Esophagus muscularis mucosa (tissue), 4 donors: Measurements from ENCODE around the gene FKBP2.
A peak's percentile ranks its signal among the peaks of the same experiment; 100 is the strongest.

ENCODE experiments used
- EP300 ChIP-seq: sonication (generic); formaldehyde crosslinking; IDR thresholded peaks from one replicate; pipeline ENCODE4 v1.6.1; 2017; ENCODE audit warnings: antibody characterized with exemption
- POLR2A ChIP-seq: fragments of 450-650 bp; IDR thresholded peaks from one replicate; pipeline ENCODE4 v1.6.1; 2017; ENCODE audit warnings: antibody characterized with exemption, moderate library complexity, mild to moderate bottlenecking, low read depth
- POLR2AphosphoS5 ChIP-seq, 2 donors: sonication (generic); formaldehyde crosslinking; IDR thresholded peaks; one replicate each; pipeline ENCODE4 v1.6.1; 2017; ENCODE audit warnings: antibody characterized with exemption in 2 of 2
- TF ChIP-seq, protein P1 (sequence below), 3 experiments: fragments of 200-600 bp in 2 of 3; fragments of 450-650 bp in 1 of 3; sonication (generic) in 2 of 3; IDR thresholded peaks; one replicate each; pipeline ENCODE4 v1.5.1; 2017 to 2019; ENCODE audit warnings: antibody characterized with exemption in 3 of 3, mild to moderate bottlenecking in 2 of 3, moderate library complexity in 1 of 3

DNA sequence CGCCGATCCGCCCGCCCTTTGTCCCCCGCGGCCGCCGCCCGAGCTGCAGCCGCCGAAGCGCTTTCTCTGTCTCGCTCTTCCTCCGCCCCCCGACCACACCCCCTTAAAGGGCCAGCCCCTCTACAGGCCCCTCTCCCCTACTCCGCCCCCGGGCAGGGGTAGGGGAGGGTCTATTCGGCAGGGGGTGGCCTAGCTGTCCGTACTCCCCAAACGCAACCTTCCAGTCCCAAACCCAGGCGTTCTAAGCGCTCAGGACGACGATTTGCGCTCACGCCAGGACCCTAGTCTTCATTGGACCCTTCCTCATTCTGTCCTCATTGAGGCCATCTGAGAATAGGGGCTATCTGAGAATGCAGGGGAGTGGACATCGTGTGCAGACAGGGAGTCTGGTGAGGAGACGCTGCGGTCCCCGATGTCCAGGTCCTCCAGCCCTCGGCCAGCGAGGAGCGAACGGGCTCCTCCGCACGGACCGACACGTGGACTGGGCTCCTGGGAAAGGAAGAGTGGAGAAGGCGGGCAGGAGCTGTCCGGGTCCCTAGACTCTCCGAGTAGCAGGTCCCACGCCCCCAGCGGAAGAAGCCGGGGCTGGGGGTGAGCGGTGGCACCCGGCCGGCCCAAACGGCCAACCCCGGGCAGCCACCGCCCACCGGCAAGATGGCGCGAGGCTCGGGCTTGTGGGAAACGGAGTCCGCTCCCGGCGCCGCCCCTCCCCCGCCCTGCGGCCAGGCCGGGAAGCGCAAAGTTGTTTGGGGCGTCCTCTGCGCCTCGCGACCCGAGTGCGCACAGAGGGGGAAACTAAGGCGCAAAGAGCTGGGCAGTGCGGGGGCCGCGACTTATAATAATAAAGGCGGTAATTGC lies 6.2 kb downstream of the FKBP2 start, which contains the start of gene PPP1R14B:
- TF ChIP-seq POLR2AphosphoS5 (IDR thresholded peaks at IDR 0.05) = peak; percentile 73 to 76
- TF ChIP-seq, protein P1, sequence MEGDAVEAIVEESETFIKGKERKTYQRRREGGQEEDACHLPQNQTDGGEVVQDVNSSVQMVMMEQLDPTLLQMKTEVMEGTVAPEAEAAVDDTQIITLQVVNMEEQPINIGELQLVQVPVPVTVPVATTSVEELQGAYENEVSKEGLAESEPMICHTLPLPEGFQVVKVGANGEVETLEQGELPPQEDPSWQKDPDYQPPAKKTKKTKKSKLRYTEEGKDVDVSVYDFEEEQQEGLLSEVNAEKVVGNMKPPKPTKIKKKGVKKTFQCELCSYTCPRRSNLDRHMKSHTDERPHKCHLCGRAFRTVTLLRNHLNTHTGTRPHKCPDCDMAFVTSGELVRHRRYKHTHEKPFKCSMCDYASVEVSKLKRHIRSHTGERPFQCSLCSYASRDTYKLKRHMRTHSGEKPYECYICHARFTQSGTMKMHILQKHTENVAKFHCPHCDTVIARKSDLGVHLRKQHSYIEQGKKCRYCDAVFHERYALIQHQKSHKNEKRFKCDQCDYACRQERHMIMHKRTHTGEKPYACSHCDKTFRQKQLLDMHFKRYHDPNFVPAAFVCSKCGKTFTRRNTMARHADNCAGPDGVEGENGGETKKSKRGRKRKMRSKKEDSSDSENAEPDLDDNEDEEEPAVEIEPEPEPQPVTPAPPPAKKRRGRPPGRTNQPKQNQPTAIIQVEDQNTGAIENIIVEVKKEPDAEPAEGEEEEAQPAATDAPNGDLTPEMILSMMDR (IDR thresholded peaks at IDR 0.05) = peak in 2 of 3 experiments; percentile 18
- TF ChIP-seq POLR2A = peak; percentile 12
- no peak for TF ChIP-seq EP300
